ENCODE data around the gene PRR23E.

Gene PRR23E

GRCh38 chr3:127192576-127193232 is at the start of gene PRR23E:
PRR23E (plus strand) TSS chr3:127193131; CDS start chr3:127196686, 3,555 bp downstream.
- no peak within 1 kb of the TSS for H3K9ac ChIP-seq (ENCODE audit: low read length)
- no peak for DNase-seq (ENCODE audit: low read depth)
- H3K9me3 ChIP-seq (ENCODE audit: control insufficient read depth, low read length) = peaks cover 28% of the 10 kb centered on the region
- no peak within 1 kb of the TSS for H3K4me3 ChIP-seq (ENCODE audit: low read length)
- no peaks in the 10 kb centered on the region for H3K36me3 ChIP-seq (ENCODE audit: control insufficient read depth, insufficient read depth, low read length, severe bottlenecking)
- H3K4me1 ChIP-seq (ENCODE audit: control insufficient read depth, insufficient read depth, low read length) = no peaks in the 10 kb centered on the region
- H3K27me3 ChIP-seq (replicated peaks; ENCODE audit: control insufficient read depth, insufficient read depth, low read length) = peaks cover 32% of the 10 kb centered on the region

- Histone ChIP-seq H3K9me3 (ENCODE audit: control insufficient read depth, low read length) (peaks cover 7% of the 10 kb centered on the region), H3K36me3 (ENCODE audit: control insufficient read depth, insufficient read depth, low read length, severe bottlenecking) (no peaks in the 10 kb centered on the region), H3K4me1 (ENCODE audit: control insufficient read depth, insufficient read depth, low read length) (no peaks in the 10 kb centered on the region), H3K4me3 (ENCODE audit: low read length) (no peak overlapping the region), H3K27me3 (replicated peaks; ENCODE audit: control insufficient read depth, insufficient read depth, low read length) (peaks cover 29% of the 10 kb centered on the region), H3K9ac (ENCODE audit: low read length) (no peak overlapping the region)
- no peak for DNase-seq (ENCODE audit: low read depth)
Observed at GRCh38 chr3:127143172-127143571, 49.8 kb upstream of the PRR23E start.

- peaks cover 7% of the 10 kb centered on the region for H3K9me3 ChIP-seq (ENCODE audit: control insufficient read depth, low read length)
- DNase-seq (ENCODE audit: low read depth) = no peak
- H3K9ac ChIP-seq (ENCODE audit: low read length) = no peak overlapping the region
- no peaks in the 10 kb centered on the region for H3K4me1 ChIP-seq (ENCODE audit: control insufficient read depth, insufficient read depth, low read length)
- peaks cover 28% of the 10 kb centered on the region for H3K27me3 ChIP-seq (replicated peaks; ENCODE audit: control insufficient read depth, insufficient read depth, low read length)
- H3K4me3 ChIP-seq (ENCODE audit: low read length) = no peak overlapping the region
- H3K36me3 ChIP-seq (ENCODE audit: control insufficient read depth, insufficient read depth, low read length, severe bottlenecking) = no peaks in the 10 kb centered on the region
Observed at GRCh38 chr3:127144631-127145030, 48.3 kb upstream of the PRR23E start.

GRCh38 chr3:127145266-127145665 is 47.7 kb upstream of the PRR23E start:
- no peak for DNase-seq (ENCODE audit: low read depth)
- peaks cover 7% of the 10 kb centered on the region for H3K9me3 ChIP-seq (ENCODE audit: control insufficient read depth, low read length)
- H3K4me3 ChIP-seq (ENCODE audit: low read length) = no peak overlapping the region
- H3K36me3 ChIP-seq (ENCODE audit: control insufficient read depth, insufficient read depth, low read length, severe bottlenecking) = no peaks in the 10 kb centered on the region
- no peaks in the 10 kb centered on the region for H3K4me1 ChIP-seq (ENCODE audit: control insufficient read depth, insufficient read depth, low read length)
- no peak overlapping the region for H3K9ac ChIP-seq (ENCODE audit: low read length)
- peaks cover 24% of the 10 kb centered on the region for H3K27me3 ChIP-seq (replicated peaks; ENCODE audit: control insufficient read depth, insufficient read depth, low read length)

- no peak for DNase-seq (ENCODE audit: low read depth)
- Histone ChIP-seq H3K4me3 (ENCODE audit: low read length) (no peak overlapping the region), H3K27me3 (replicated peaks; ENCODE audit: control insufficient read depth, insufficient read depth, low read length) (peaks cover 24% of the 10 kb centered on the region)
Observed at GRCh38 chr3:127147291-127147885, 45.5 kb upstream of the PRR23E start.

GRCh38 chr3:127149621-127150310 is 43.2 kb upstream of the PRR23E start:
- Histone ChIP-seq H3K36me3 (ENCODE audit: control insufficient read depth, insufficient read depth, low read length, severe bottlenecking) (no peaks in the 10 kb centered on the region), H3K9me3 (ENCODE audit: control insufficient read depth, low read length) (no peaks in the 10 kb centered on the region), H3K4me3 (ENCODE audit: low read length) (no peak overlapping the region), H3K9ac (ENCODE audit: low read length) (no peak overlapping the region), H3K27me3 (replicated peaks; ENCODE audit: control insufficient read depth, insufficient read depth, low read length) (peaks cover 15% of the 10 kb centered on the region), H3K4me1 (ENCODE audit: control insufficient read depth, insufficient read depth, low read length) (peaks cover 11% of the 10 kb centered on the region)
- no peak for DNase-seq (ENCODE audit: low read depth)

More at GRCh38 chr3:127147291-127147885, 45.5 kb upstream of the PRR23E start:
- peaks cover 7% of the 10 kb centered on the region for H3K9me3 ChIP-seq (ENCODE audit: control insufficient read depth, low read length)
- no peak overlapping the region for H3K9ac ChIP-seq (ENCODE audit: low read length)
- H3K4me1 ChIP-seq (ENCODE audit: control insufficient read depth, insufficient read depth, low read length) = peaks cover 11% of the 10 kb centered on the region
- no peaks in the 10 kb centered on the region for H3K36me3 ChIP-seq (ENCODE audit: control insufficient read depth, insufficient read depth, low read length, severe bottlenecking)

GRCh38 chr3:127150513-127151250 is 42.2 kb upstream of the PRR23E start:
- H3K9me3 ChIP-seq (ENCODE audit: control insufficient read depth, low read length) = no peaks in the 10 kb centered on the region
- DNase-seq (ENCODE audit: low read depth) = no peak
- H3K9ac ChIP-seq (ENCODE audit: low read length) = no peak overlapping the region
- no peak overlapping the region for H3K4me3 ChIP-seq (ENCODE audit: low read length)
- peaks cover 11% of the 10 kb centered on the region for H3K4me1 ChIP-seq (ENCODE audit: control insufficient read depth, insufficient read depth, low read length)
- peaks cover 18% of the 10 kb centered on the region for H3K27me3 ChIP-seq (replicated peaks; ENCODE audit: control insufficient read depth, insufficient read depth, low read length)
- no peaks in the 10 kb centered on the region for H3K36me3 ChIP-seq (ENCODE audit: control insufficient read depth, insufficient read depth, low read length, severe bottlenecking)

- no peak for DNase-seq (ENCODE audit: low read depth)
- Histone ChIP-seq H3K27me3 (replicated peaks; ENCODE audit: control insufficient read depth, insufficient read depth, low read length) (peaks cover 23% of the 10 kb centered on the region), H3K36me3 (ENCODE audit: control insufficient read depth, insufficient read depth, low read length, severe bottlenecking) (no peaks in the 10 kb centered on the region), H3K9me3 (ENCODE audit: control insufficient read depth, low read length) (no peaks in the 10 kb centered on the region), H3K4me1 (ENCODE audit: control insufficient read depth, insufficient read depth, low read length) (peaks cover 11% of the 10 kb centered on the region), H3K9ac (ENCODE audit: low read length) (no peak overlapping the region), H3K4me3 (ENCODE audit: low read length) (no peak overlapping the region)
Observed at GRCh38 chr3:127151251-127151564, 41.7 kb upstream of the PRR23E start.

GRCh38 chr3:127151992-127152650 is 40.8 kb upstream of the PRR23E start:
- peaks cover 30% of the 10 kb centered on the region for H3K27me3 ChIP-seq (replicated peaks; ENCODE audit: control insufficient read depth, insufficient read depth, low read length)
- no peak for DNase-seq (ENCODE audit: low read depth)
- H3K4me3 ChIP-seq (ENCODE audit: low read length) = no peak overlapping the region
- H3K9ac ChIP-seq (ENCODE audit: low read length) = no peak overlapping the region
- no peaks in the 10 kb centered on the region for H3K36me3 ChIP-seq (ENCODE audit: control insufficient read depth, insufficient read depth, low read length, severe bottlenecking)
- H3K9me3 ChIP-seq (ENCODE audit: control insufficient read depth, low read length) = no peaks in the 10 kb centered on the region
- peaks cover 11% of the 10 kb centered on the region for H3K4me1 ChIP-seq (ENCODE audit: control insufficient read depth, insufficient read depth, low read length)

GRCh38 chr3:127152684-127153505 is 40.0 kb upstream of the PRR23E start:
- DNase-seq (ENCODE audit: low read depth) = no peak
- Histone ChIP-seq H3K36me3 (ENCODE audit: control insufficient read depth, insufficient read depth, low read length, severe bottlenecking) (no peaks in the 10 kb centered on the region), H3K4me1 (ENCODE audit: control insufficient read depth, insufficient read depth, low read length) (peaks cover 11% of the 10 kb centered on the region), H3K4me3 (ENCODE audit: low read length) (no peak overlapping the region), H3K27me3 (replicated peaks; ENCODE audit: control insufficient read depth, insufficient read depth, low read length) (peaks cover 28% of the 10 kb centered on the region), H3K9ac (ENCODE audit: low read length) (no peak overlapping the region), H3K9me3 (ENCODE audit: control insufficient read depth, low read length) (no peaks in the 10 kb centered on the region)

All from adipocyte (in vitro differentiated cells).